Stimulated activated CD8-positive, alpha-beta memory T cell treated with anti-CD3 and anti-CD28 coated beads, Interleukin-4, amount 100 ng/mL, for 48 hours (primary cell): ENCODE results near the gene ANKRD11.
"Not testable (repeated sequence)": the region's sequence is repeated elsewhere in the genome, so short reads cannot be mapped to it uniquely, and the experiment has no call there.

Source experiments
- DNase-seq: peaks from one replicate; pipeline ENCODE4 v3.0.0-alpha.2; 2020

ANKRD11 gene

GRCh38 chr16:89400740-89401139 is 89.6 kb downstream of the ANKRD11 start:
- DNase-seq = no peak

GRCh38 chr16:89398924-89399323 is 91.4 kb downstream of the ANKRD11 start:
- no peak for DNase-seq

- DNase-seq = no peak
Observed at GRCh38 chr16:89397331-89397861, 93.0 kb downstream of the ANKRD11 start.

- DNase-seq = no peak
Observed at GRCh38 chr16:89396156-89396555, 94.2 kb downstream of the ANKRD11 start.

- no peak for DNase-seq
Observed at GRCh38 chr16:89395150-89396142, 94.9 kb downstream of the ANKRD11 start.

GRCh38 chr16:89393738-89394406 is 96.5 kb downstream of the ANKRD11 start:
- no peak for DNase-seq

- no peak for DNase-seq
Observed at GRCh38 chr16:89392881-89393737, 97.3 kb downstream of the ANKRD11 start.

GRCh38 chr16:89390224-89390583 is 100.2 kb downstream of the ANKRD11 start:
- not testable (repeated sequence) for DNase-seq

GRCh38 chr16:89389504-89390223 is 100.7 kb downstream of the ANKRD11 start:
- not testable (repeated sequence) for DNase-seq

GRCh38 chr16:89388536-89388935 is 101.8 kb downstream of the ANKRD11 start:
- no peak for DNase-seq

- no peak for DNase-seq
Observed at GRCh38 chr16:89386306-89387185, 103.8 kb downstream of the ANKRD11 start.

GRCh38 chr16:89385712-89386111 is 104.6 kb downstream of the ANKRD11 start:
- DNase-seq = no peak

- no peak for DNase-seq
Observed at GRCh38 chr16:89384282-89384681, 106.1 kb downstream of the ANKRD11 start.

- DNase-seq = no peak
Observed at GRCh38 chr16:89383095-89384003, 107.0 kb downstream of the ANKRD11 start.

GRCh38 chr16:89382555-89382954 is 107.8 kb downstream of the ANKRD11 start:
- not testable (repeated sequence) for DNase-seq

GRCh38 chr16:89381788-89382187 is 108.6 kb downstream of the ANKRD11 start:
- DNase-seq = no peak

- DNase-seq = no peak
Observed at GRCh38 chr16:89380681-89381080, 109.7 kb downstream of the ANKRD11 start.

GRCh38 chr16:89378947-89379771 is 111.2 kb downstream of the ANKRD11 start:
- no peak for DNase-seq

- DNase-seq = no peak
Observed at GRCh38 chr16:89377453-89377848, 112.9 kb downstream of the ANKRD11 start.
